Tibial nerve (tissue), 4 donors: ENCODE measurements around the gene MPPE1. TPM values are rescaled to one million over a fixed set of nuclear protein-coding genes. Genes with fewer than 3 reads are reported as not detected.
"Not testable (repeated sequence)": the region's sequence is repeated elsewhere in the genome, so short reads cannot be mapped to it uniquely, and the experiment has no call there.

Experiments used
- DNase-seq, 2 donors: peaks; one replicate each; pipeline ENCODE4 v3.0.0-alpha.2; 2019; ENCODE audit warnings: low spot score in 2 of 2
- H3K27ac ChIP-seq, 4 donors: fragments of 200-600 bp; sonication (generic) in 3 of 4; one replicate each; pipeline ENCODE4 v1.5.1; 2017 to 2019; ENCODE audit warnings: mild to moderate bottlenecking in 1 of 4
- H3K27me3 ChIP-seq, 2 donors: fragments of 200-600 bp; sonication (generic) in 1 of 2; one replicate each; pipeline versions ENCODE4 v1.5.1 to v1.6.0; 2017 to 2019
- H3K36me3 ChIP-seq, 3 donors: fragments of 200-600 bp; sonication (generic); one replicate each; pipeline ENCODE4 v1.5.1; 2018 to 2019
- H3K4me1 ChIP-seq, 4 donors: fragments of 200-600 bp; sonication (generic) in 3 of 4; one replicate each; pipeline ENCODE4 v1.5.1; 2017 to 2019
- H3K4me3 ChIP-seq, 4 donors: fragments of 200-600 bp; sonication (generic) in 3 of 4; one replicate each; pipeline ENCODE4 v1.5.1; 2017 to 2019; ENCODE audit warnings: mild to moderate bottlenecking in 1 of 4, moderate library complexity in 1 of 4
- H3K9me3 ChIP-seq, 4 donors: fragments of 200-600 bp; sonication (generic) in 3 of 4; one replicate each; pipeline ENCODE4 v1.5.1; 2017 to 2019
- CTCF ChIP-seq, 5 experiments: fragments of 200-600 bp in 3 of 5; fragments of 450-650 bp in 2 of 5; sonication (generic) in 3 of 5; IDR thresholded peaks; one replicate each; pipeline ENCODE4 v1.5.1; 2016 to 2019; ENCODE audit warnings: antibody characterized with exemption in 5 of 5, mild to moderate bottlenecking in 3 of 5, moderate library complexity in 2 of 5
- EP300 ChIP-seq, 2 donors: sonication (generic); formaldehyde crosslinking; IDR thresholded peaks; one replicate each; pipeline ENCODE4 v1.6.1; 2017; ENCODE audit warnings: antibody characterized with exemption in 2 of 2, mild to moderate bottlenecking in 1 of 2
- POLR2A ChIP-seq, 2 donors: fragments of 450-650 bp; IDR thresholded peaks; one replicate each; pipeline ENCODE4 v1.6.1; 2017; ENCODE audit warnings: antibody characterized with exemption in 2 of 2, mild to moderate bottlenecking in 2 of 2, moderate library complexity in 2 of 2
- WGBS, 2 donors: methylation state at CpG; one replicate each; pipeline ENCODE4 v1.1.5; 2018; 5-methylcytosine and 5-hydroxymethylcytosine counted together
- total RNA-seq, 4 donors: library from RNA; depleted of rRNA; stranded (reverse); fragments of >200 nt; gene quantifications; one replicate each; pipeline ENCODE4 v1.1.0, GENCODE V29; 2016

The MPPE1 gene
- total RNA-seq, 4 donors from 2014 or later: 13.3 to 33.2 (median 27.7) TPM

DNA sequence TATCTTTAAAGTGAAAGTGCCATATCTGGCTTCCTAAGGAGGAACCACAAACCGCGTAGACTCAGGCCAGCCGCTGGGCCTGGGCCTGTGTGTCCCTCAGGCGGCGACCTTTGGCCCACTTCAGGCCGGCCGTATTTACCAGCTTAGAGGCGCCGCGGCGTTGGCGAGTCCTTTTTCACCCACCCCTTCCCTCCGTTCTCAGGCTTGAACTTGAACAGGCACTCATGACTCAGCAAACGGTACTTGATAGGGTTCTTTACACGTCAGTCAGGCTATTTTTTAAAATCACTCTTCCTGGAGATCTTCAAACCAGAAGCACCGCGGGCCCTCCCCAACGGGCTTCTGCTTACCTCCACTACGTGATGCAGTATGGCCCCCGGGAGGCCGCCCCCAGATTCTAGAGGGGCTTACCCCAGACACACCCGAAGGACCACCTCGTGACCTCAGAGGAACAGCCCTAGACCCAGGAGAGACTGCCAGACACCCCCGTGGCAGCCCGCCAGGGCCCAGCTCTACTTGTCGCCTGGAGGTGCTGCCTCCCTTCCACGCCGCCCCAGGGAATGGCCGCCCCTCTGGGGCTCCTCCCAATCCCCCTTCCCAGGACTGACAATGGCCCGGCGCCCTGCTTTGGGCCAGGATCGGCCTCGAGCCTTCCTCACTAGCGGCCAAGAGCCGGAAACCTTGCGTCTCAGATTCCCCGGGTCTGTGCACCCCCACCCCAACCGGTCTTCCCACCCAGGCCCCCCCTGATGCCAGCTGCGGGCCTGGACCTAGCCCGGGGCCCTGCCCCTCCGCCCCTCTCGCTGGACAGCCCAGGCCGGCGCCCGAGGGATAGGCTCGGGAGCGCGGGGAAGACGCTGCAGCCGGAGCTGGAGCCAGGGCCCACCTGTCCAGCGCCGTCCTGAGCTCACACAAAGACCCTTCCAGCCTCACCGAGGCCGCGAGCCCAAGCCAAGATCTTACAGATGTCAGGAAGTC, 39.4 kb upstream of the MPPE1 start:
- TF ChIP-seq EP300 (IDR thresholded peaks at IDR 0.05) (peak; percentile 74 to 87), POLR2A (IDR thresholded peaks at IDR 0.05) (peak; percentile 4 to 50), CTCF (IDR thresholded peaks at IDR 0.05) (peak in 2 of 5 experiments; percentile 7 to 22)
- peaks cover 0 to 35% (median 25%) of the 10 kb centered on the region in 4 donors for H3K4me1 ChIP-seq
- peak; percentile 89 to 91 for DNase-seq
- H3K27ac ChIP-seq: peak overlapping the region; percentile 78 to 97 (median 88)
- 12 to 16% methylated on average over 38 to 45 of the region's 55 CpGs for WGBS, 2 donors
- H3K9me3 ChIP-seq: no peaks in the 10 kb centered on the region
- H3K27me3 ChIP-seq: no peaks in the 10 kb centered on the region
- no peaks in the 10 kb centered on the region for H3K36me3 ChIP-seq
- H3K4me3 ChIP-seq: peak overlapping the region; percentile 36 to 58 (median 48)

GRCh38 chr18:11946756-11947155, 38.6 kb upstream of the MPPE1 start:
- 10 to 11% methylated on average over 3 of the region's 3 CpGs for WGBS, 2 donors
- Histone ChIP-seq H3K27me3 (no peaks in the 10 kb centered on the region), H3K9me3 (no peaks in the 10 kb centered on the region), H3K4me3 (peak overlapping the region; percentile 4 to 58 (median 44)), H3K4me1 (peaks cover 0 to 35% (median 25%) of the 10 kb centered on the region in 4 donors), H3K27ac (peak overlapping the region; percentile 78 to 97 (median 88)), H3K36me3 (no peaks in the 10 kb centered on the region)
- no peak for DNase-seq
- no peak for TF ChIP-seq EP300 (IDR thresholded peaks at IDR 0.05)
- no peak for TF ChIP-seq CTCF (IDR thresholded peaks at IDR 0.05)
- TF ChIP-seq POLR2A (IDR thresholded peaks at IDR 0.05): no peak

DNA sequence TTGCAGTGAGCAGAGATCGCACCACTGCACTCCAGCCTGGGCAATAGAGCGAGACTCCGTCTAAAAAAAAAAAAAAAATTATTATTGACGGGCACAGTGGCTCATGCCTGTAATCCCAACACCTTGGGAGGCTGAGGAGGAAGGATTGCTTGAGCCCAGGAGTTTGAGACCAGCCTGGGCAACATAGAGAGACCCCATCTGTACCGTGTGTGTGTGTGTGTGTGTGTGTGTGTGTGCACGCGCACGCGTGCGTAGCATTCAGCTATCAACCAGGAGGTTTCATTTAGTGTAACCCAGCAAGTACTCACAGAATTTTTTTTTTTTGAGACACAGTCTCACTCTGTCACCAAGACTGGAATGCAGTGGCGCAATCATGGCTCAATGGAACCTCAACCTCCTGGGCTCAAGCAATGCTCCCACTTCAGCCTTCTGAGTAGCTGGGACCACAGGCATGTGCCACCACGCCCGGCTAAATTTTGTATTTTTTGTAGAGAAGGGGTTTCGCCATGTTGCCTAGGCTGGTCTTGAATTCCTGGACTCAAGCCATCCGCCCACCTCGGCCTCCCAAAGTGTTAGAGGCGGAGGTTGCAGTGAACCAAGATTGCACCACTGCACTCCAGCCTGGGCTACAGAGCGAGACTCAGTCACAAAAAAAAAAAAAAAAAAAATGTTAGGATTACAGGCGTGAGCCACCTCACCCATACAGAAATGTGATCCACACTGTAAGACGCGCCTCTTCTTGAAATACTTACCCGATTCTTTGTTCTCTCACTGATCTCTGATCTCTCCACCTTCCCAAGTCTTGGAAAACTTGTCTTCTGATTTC, 37.9 kb upstream of the MPPE1 start:
- not testable (repeated sequence) for H3K9me3 ChIP-seq, H3K4me3 ChIP-seq, H3K27me3 ChIP-seq, H3K36me3 ChIP-seq
- peak in 1 of 2 donors; percentile 6 for DNase-seq
- Histone ChIP-seq H3K27ac (peak overlapping the region; percentile 78 to 97 (median 88)), H3K4me1 (peaks cover 0 to 35% (median 25%) of the 10 kb centered on the region in 4 donors)
- peak in 1 of 2 donors; percentile 20 for TF ChIP-seq EP300 (IDR thresholded peaks at IDR 0.05)
- 66 to 70% methylated on average over 22 of the region's 22 CpGs for WGBS, 2 donors

DNA sequence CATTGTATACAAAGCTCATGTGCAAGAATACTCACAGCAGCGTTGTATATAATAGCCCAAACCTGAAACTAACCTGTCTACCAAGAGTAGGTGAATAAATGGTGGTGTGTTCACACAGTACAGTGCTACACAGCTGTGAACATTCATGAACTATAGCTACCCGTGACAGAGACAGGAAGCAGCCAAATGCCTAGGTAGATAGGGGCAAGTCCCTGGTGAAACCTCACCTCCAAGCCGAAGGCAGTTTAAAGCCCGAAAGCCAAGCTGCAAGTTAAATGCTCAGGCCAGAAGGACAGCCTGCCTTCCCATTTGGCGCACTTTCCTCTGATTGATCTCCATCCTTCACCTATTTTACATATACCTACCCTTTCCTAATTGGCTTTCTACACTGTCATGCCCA, 36.7 kb upstream of the MPPE1 start:
- no peaks in the 10 kb centered on the region for H3K27me3 ChIP-seq
- no peak overlapping the region for H3K4me3 ChIP-seq
- no peak for DNase-seq
- H3K9me3 ChIP-seq: no peaks in the 10 kb centered on the region
- H3K36me3 ChIP-seq: no peaks in the 10 kb centered on the region
- WGBS, 2 donors: 78 to 88% methylated on average over 5 of the region's 5 CpGs
- H3K4me1 ChIP-seq: peaks cover 0 to 35% (median 25%) of the 10 kb centered on the region in 4 donors
- no peak overlapping the region for H3K27ac ChIP-seq
- no peak for TF ChIP-seq POLR2A (IDR thresholded peaks at IDR 0.05)
- TF ChIP-seq CTCF (IDR thresholded peaks at IDR 0.05): no peak
- no peak for TF ChIP-seq EP300 (IDR thresholded peaks at IDR 0.05)

GRCh38 chr18:11944252-11944651, 36.1 kb upstream of the MPPE1 start:
- WGBS, 2 donors: 83 to 89% methylated on average over 4 of the region's 4 CpGs
- no peaks in the 10 kb centered on the region for H3K36me3 ChIP-seq
- no peaks in the 10 kb centered on the region for H3K9me3 ChIP-seq
- H3K27ac ChIP-seq: no peak overlapping the region
- H3K27me3 ChIP-seq: no peaks in the 10 kb centered on the region
- no peak for DNase-seq
- peaks cover 0 to 31% (median 25%) of the 10 kb centered on the region in 4 donors for H3K4me1 ChIP-seq
- H3K4me3 ChIP-seq: no peak overlapping the region
- TF ChIP-seq EP300 (IDR thresholded peaks at IDR 0.05) (no peak), POLR2A (IDR thresholded peaks at IDR 0.05) (no peak), CTCF (IDR thresholded peaks at IDR 0.05) (no peak)
